Sigmoid colon (tissue), 7 donors: Measurements from ENCODE around the gene RGS7. TPM values are rescaled to one million over a fixed set of nuclear protein-coding genes. Genes with fewer than 3 reads are reported as not detected.
"Not testable (repeated sequence)": the region's sequence is repeated elsewhere in the genome, so short reads cannot be mapped to it uniquely, and the experiment has no call there.

Experiments used
- DNase-seq: peaks from one replicate; pipeline ENCODE4 v3.0.0-alpha.2; 2019
- H3K27ac ChIP-seq, 4 donors: fragments of 200-600 bp; sonication (generic); one replicate each; pipeline ENCODE4 v1.5.1; 2016 to 2019; ENCODE audit warnings: mild to moderate bottlenecking in 1 of 4
- H3K27me3 ChIP-seq, 3 donors: fragments of 200-600 bp; sonication (generic); one replicate each; pipeline ENCODE4 v1.5.1; 2019; ENCODE audit warnings: mild to moderate bottlenecking in 1 of 3
- H3K36me3 ChIP-seq, 4 donors: fragments of 200-600 bp; sonication (generic); one replicate each; pipeline ENCODE4 v1.5.1; 2016 to 2019
- H3K4me1 ChIP-seq, 4 donors: fragments of 200-600 bp; sonication (generic); one replicate each; pipeline ENCODE4 v1.5.1; 2017 to 2019
- H3K4me3 ChIP-seq, 4 donors: fragments of 200-600 bp; sonication (generic); one replicate each; pipeline ENCODE4 v1.5.1; 2017 to 2019; ENCODE audit warnings: mild to moderate bottlenecking in 2 of 4, moderate library complexity in 1 of 4
- H3K9me3 ChIP-seq, 4 donors: fragments of 200-600 bp in 3 of 4; sonication (generic) in 3 of 4; one replicate each; pipeline versions ENCODE4 v1.5.1 to v1.6.1; 2013 to 2019
- CTCF ChIP-seq, 4 experiments: fragments of 450-650 bp in 3 of 4; fragments of 200-600 bp in 1 of 4; IDR thresholded peaks; one replicate each; pipeline ENCODE4 v1.5.1; 2016 to 2019; ENCODE audit warnings: antibody characterized with exemption in 4 of 4, mild to moderate bottlenecking in 3 of 4, moderate library complexity in 2 of 4
- EP300 ChIP-seq, 4 donors: sonication (generic); formaldehyde crosslinking; IDR thresholded peaks; one replicate each; pipeline ENCODE4 v1.6.1; 2017; ENCODE audit warnings: antibody characterized with exemption in 4 of 4
- POLR2A ChIP-seq, 2 donors: fragments of 450-650 bp; IDR thresholded peaks; one replicate each; pipeline ENCODE4 v1.6.1; 2016; ENCODE audit warnings: antibody characterized with exemption in 2 of 2, mild to moderate bottlenecking in 2 of 2, moderate library complexity in 2 of 2
- POLR2AphosphoS5 ChIP-seq, 4 donors: sonication (generic); formaldehyde crosslinking; IDR thresholded peaks; one replicate each; pipeline ENCODE4 v1.6.1; 2017; ENCODE audit warnings: antibody characterized with exemption in 4 of 4
- WGBS, 2 donors: extraction: QIAGEN DNeasy Blood & Tissue Kit; methylation state at CpG; one replicate each; pipeline ENCODE4 v1.1.7; 2013; 5-methylcytosine and 5-hydroxymethylcytosine counted together
- intact Hi-C: fragments of 100-400 bp; cut with DNase I; formaldehyde crosslinking; loops from one replicate; pipeline ENCODE4 v1.15.1; 2023
- polyA plus RNA-seq, 3 donors: library from polyadenylated mRNA; stranded (reverse); fragments of 200-250 nt; gene quantifications; one replicate each; pipeline ENCODE4 v1.2.3, GENCODE V29; 2013
- total RNA-seq, 4 donors: library from RNA; depleted of rRNA; stranded (reverse); fragments of >200 nt; gene quantifications; one replicate each; pipeline ENCODE4 v1.1.0, GENCODE V29; 2016
- donor health status: healthy with polysubstance abuse.
- donor health status: Bipolar disorder and iron deficiency.
- donor health status: healthy.

The RGS7 gene
- total and polyA plus RNA-seq, 7 donors: 0.10 to 1.8 (median 0.33) TPM; not detected in 4

GRCh38 chr1:241172486-241172885 lies 184.5 kb downstream of the RGS7 start:
- Histone ChIP-seq H3K27ac (no peak overlapping the region), H3K27me3 (no peaks in the 10 kb centered on the region), H3K4me3 (no peak overlapping the region), H3K36me3 (no peaks in the 10 kb centered on the region), H3K4me1 (no peaks in the 10 kb centered on the region), H3K9me3 (no peaks in the 10 kb centered on the region)
- intact Hi-C loops: no loop called here
- TF ChIP-seq POLR2AphosphoS5 (IDR thresholded peaks at IDR 0.05) (no peak), CTCF (IDR thresholded peaks at IDR 0.05) (no peak)
- DNase-seq: no peak

GRCh38 chr1:241171991-241172390 lies 185.0 kb downstream of the RGS7 start:
- intact Hi-C loops: no loop called here
- TF ChIP-seq CTCF (IDR thresholded peaks at IDR 0.05) (no peak), POLR2AphosphoS5 (IDR thresholded peaks at IDR 0.05) (no peak), POLR2A (IDR thresholded peaks at IDR 0.05) (no peak), EP300 (IDR thresholded peaks at IDR 0.05) (no peak)
- H3K36me3 ChIP-seq: no peaks in the 10 kb centered on the region
- no peaks in the 10 kb centered on the region for H3K27me3 ChIP-seq
- no peaks in the 10 kb centered on the region for H3K9me3 ChIP-seq
- 70 to 72% methylated on average over 3 of the region's 3 CpGs for WGBS, 2 donors
- H3K4me1 ChIP-seq: no peaks in the 10 kb centered on the region
- no peak for DNase-seq
- no peak overlapping the region for H3K4me3 ChIP-seq
- no peak overlapping the region for H3K27ac ChIP-seq

- no peaks in the 10 kb centered on the region for H3K4me1 ChIP-seq
- H3K4me3 ChIP-seq: no peak overlapping the region
- intact Hi-C loops: no loop called here
- no peaks in the 10 kb centered on the region for H3K36me3 ChIP-seq
- DNase-seq: no peak
- TF ChIP-seq POLR2A (IDR thresholded peaks at IDR 0.05) (no peak), CTCF (IDR thresholded peaks at IDR 0.05) (no peak), POLR2AphosphoS5 (IDR thresholded peaks at IDR 0.05) (no peak), EP300 (IDR thresholded peaks at IDR 0.05) (no peak)
- no peaks in the 10 kb centered on the region for H3K9me3 ChIP-seq
- WGBS, 2 donors: 84 to 85% methylated on average over 14 of the region's 14 CpGs
- H3K27ac ChIP-seq: no peak overlapping the region
- no peaks in the 10 kb centered on the region for H3K27me3 ChIP-seq
These were observed 189.8 kb downstream of the RGS7 start for GRCh38 chr1:241167121-241167630.

DNA sequence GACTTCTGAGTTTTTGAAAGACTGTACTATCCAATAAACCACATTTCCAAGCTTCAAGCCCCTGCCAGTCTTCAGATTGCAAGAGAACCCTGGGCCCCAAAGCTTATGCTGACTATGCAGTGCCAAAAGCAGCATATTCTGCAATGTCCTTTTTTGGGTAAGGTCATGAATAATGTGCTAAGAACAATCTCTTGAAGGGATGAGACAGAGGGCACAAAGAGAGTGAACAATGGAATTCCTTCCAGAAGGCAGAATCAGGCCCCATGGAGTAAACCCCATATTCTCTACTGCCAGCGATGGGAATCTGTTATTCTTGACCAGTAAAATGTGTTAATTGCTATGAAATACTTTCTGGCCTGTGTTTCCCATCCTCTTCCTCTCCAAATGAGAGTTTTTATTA lies 190.4 kb downstream of the RGS7 start:
- WGBS, 2 donors: 87 to 96% methylated on average over 1 of the region's 1 CpG
- Histone ChIP-seq H3K4me3 (no peak overlapping the region), H3K9me3 (no peaks in the 10 kb centered on the region), H3K27ac (no peak overlapping the region), H3K27me3 (no peaks in the 10 kb centered on the region), H3K36me3 (no peaks in the 10 kb centered on the region), H3K4me1 (no peaks in the 10 kb centered on the region)
- intact Hi-C loops: no loop called here
- TF ChIP-seq CTCF (IDR thresholded peaks at IDR 0.05) (no peak), EP300 (IDR thresholded peaks at IDR 0.05) (no peak), POLR2A (IDR thresholded peaks at IDR 0.05) (no peak), POLR2AphosphoS5 (IDR thresholded peaks at IDR 0.05) (no peak)
- no peak for DNase-seq

- H3K9me3 ChIP-seq, DNase-seq, intact Hi-C loops, H3K27me3 ChIP-seq, H3K36me3 ChIP-seq, H3K4me3 ChIP-seq, H3K4me1 ChIP-seq, H3K27ac ChIP-seq: not testable (repeated sequence)
- WGBS, 2 donors: 86 to 92% methylated on average over 4 of the region's 5 CpGs
These were observed 191.7 kb downstream of the RGS7 start for GRCh38 chr1:241165256-241165655.
